SW480 (cell line): ENCODE data around the gene PRKAR1A.

Source experiments
- DNase-seq: peaks from one replicate; pipeline ENCODE4 v3.0.0-alpha.2; 2016; ENCODE audit warnings: low spot score

The PRKAR1A gene

DNA sequence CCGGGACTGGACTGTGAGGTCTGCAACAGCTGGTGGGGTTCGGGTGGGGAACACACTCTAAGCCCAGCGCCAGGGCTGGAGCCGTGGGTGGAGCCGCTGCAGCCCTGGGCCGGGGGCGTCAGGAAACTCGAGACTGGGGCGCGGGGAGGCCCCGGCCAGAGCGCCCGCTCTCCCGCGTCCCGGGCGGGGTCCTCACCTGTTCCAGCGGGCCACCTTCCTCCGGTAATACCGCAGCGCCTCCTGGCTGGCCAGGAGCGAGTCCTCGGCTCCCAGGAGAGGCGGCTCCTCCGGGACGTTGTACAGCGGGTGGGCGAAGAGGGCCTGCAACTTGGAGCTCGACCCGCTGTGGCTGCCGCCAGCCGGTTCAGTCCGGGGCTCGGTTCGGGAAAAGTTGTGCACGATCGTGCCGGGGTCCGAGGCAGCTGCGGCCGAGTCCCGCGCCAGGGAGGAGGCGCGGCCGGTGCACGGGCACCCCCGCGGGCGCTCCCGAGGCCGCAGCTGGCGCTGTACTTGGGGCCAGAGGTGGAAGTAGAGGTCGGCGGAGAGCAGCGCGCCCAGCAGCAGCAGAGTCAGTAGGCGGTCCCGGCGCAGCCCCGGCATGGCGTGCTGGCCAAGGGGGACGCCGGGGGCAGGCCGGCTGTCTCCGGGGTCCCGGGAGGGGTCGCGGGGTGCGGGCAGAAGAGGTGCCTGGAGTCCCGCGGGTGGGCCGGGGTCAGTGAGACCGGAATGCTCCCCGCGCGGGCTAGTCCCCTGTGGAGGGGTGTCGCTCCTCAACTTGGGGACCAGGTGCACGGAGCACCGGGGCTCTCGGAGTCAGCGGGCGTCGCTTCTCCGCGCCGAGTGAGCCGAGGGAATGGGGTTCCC is 88.1 kb downstream of the PRKAR1A start:
- no peak for DNase-seq
